GM19467 (cell line): ENCODE data around the gene ELOVL5.

ENCODE experiments used
- ATAC-seq: cut with Tn5 transposase; IDR thresholded peaks from one replicate; pipeline ENCODE4 v1.9.1; 2021; ENCODE audit warnings: mild to moderate bottlenecking, moderate library complexity; ENCODE audit not compliant: unreplicated experiment

Gene ELOVL5

GRCh38 chr6:53281518-53282215 lies 67.1 kb downstream of the ELOVL5 start:
- ATAC-seq = no peak

- ATAC-seq = no peak
Measured at GRCh38 chr6:53280207-53280606, 68.5 kb downstream of the ELOVL5 start.

GRCh38 chr6:53279293-53279692 lies 69.5 kb downstream of the ELOVL5 start:
- no peak for ATAC-seq

- no peak for ATAC-seq
Measured at GRCh38 chr6:53273370-53273769, 75.4 kb downstream of the ELOVL5 start.

GRCh38 chr6:53269827-53270226 lies 78.9 kb downstream of the ELOVL5 start:
- no peak for ATAC-seq

GRCh38 chr6:53268858-53269608 lies 79.7 kb downstream of the ELOVL5 start:
- no peak for ATAC-seq

GRCh38 chr6:53266553-53267090 lies 82.1 kb downstream of the ELOVL5 start:
- ATAC-seq = no peak

- ATAC-seq = no peak
Measured at GRCh38 chr6:53264915-53265607, 83.7 kb downstream of the ELOVL5 start.

GRCh38 chr6:53264337-53264736 lies 84.4 kb downstream of the ELOVL5 start:
- ATAC-seq = no peak

- ATAC-seq = no peak
Measured at GRCh38 chr6:53263917-53264316, 84.8 kb downstream of the ELOVL5 start.

- no peak for ATAC-seq
Measured at GRCh38 chr6:53259860-53260580, 88.7 kb downstream of the ELOVL5 start.

- no peak for ATAC-seq
Measured at GRCh38 chr6:53258774-53259155, 90.0 kb downstream of the ELOVL5 start.

- ATAC-seq = no peak
Measured at GRCh38 chr6:53258076-53258773, 90.5 kb downstream of the ELOVL5 start.

GRCh38 chr6:53257533-53257932 lies 91.2 kb downstream of the ELOVL5 start:
- ATAC-seq = no peak

- ATAC-seq = no peak
Measured at GRCh38 chr6:53257001-53257400, 91.7 kb downstream of the ELOVL5 start.

GRCh38 chr6:53252177-53252692 lies 96.5 kb downstream of the ELOVL5 start:
- no peak for ATAC-seq

- no peak for ATAC-seq
Measured at GRCh38 chr6:53251033-53251672, 97.6 kb downstream of the ELOVL5 start.

- no peak for ATAC-seq
Measured at GRCh38 chr6:53250176-53251032, 98.3 kb downstream of the ELOVL5 start.

GRCh38 chr6:53246924-53247323 lies 101.8 kb downstream of the ELOVL5 start:
- ATAC-seq = no peak
